Retinal pigment epithelial cell (primary cell): ENCODE data around the gene ARID1B.

Experiments
- DNase-seq: peaks from one replicate; pipeline ENCODE4 v3.0.0-alpha.2; 2010; ENCODE audit warnings: low read depth
- H3K4me3 ChIP-seq: 2 replicates; pipeline ENCODE4 v1.5.1; 2011; ENCODE audit warnings: mild to moderate bottlenecking, low read length, control low read depth, moderate library complexity
- CTCF ChIP-seq: conservative IDR thresholded peaks from 2 replicates; pipeline ENCODE4 v1.5.1; 2011; ENCODE audit warnings: low read depth, low read length, control low read depth, inconsistent platforms

The ARID1B gene

GRCh38 chr6:157091856-157092460, 314.8 kb downstream of the ARID1B start:
- no peak for TF ChIP-seq CTCF
- no peak overlapping the region for H3K4me3 ChIP-seq
- DNase-seq = no peak

GRCh38 chr6:157092736-157093135, 315.6 kb downstream of the ARID1B start:
- no peak overlapping the region for H3K4me3 ChIP-seq
- DNase-seq = no peak
- no peak for TF ChIP-seq CTCF

GRCh38 chr6:157093536-157093935, 316.4 kb downstream of the ARID1B start:
- H3K4me3 ChIP-seq = no peak overlapping the region
- DNase-seq = no peak
- TF ChIP-seq CTCF = no peak

GRCh38 chr6:157094038-157094437, 316.9 kb downstream of the ARID1B start:
- no peak for TF ChIP-seq CTCF
- no peak overlapping the region for H3K4me3 ChIP-seq
- DNase-seq = no peak

GRCh38 chr6:157095084-157095483, 317.9 kb downstream of the ARID1B start:
- DNase-seq = no peak
- H3K4me3 ChIP-seq = no peak overlapping the region
- TF ChIP-seq CTCF = no peak

- TF ChIP-seq CTCF = no peak
- H3K4me3 ChIP-seq = no peak overlapping the region
- no peak for DNase-seq
These were observed 318.4 kb downstream of the ARID1B start for GRCh38 chr6:157095569-157095968.

GRCh38 chr6:157096105-157096504, 318.9 kb downstream of the ARID1B start:
- H3K4me3 ChIP-seq = no peak overlapping the region
- TF ChIP-seq CTCF = no peak
- DNase-seq = no peak
